Astrocyte (in vitro differentiated cells and primary cell): ENCODE data around the gene SAMD4A.

Source experiments
- EZH2 ChIP-seq: IDR thresholded peaks from 2 replicates; pipeline ENCODE4 v1.6.1; 2012; ENCODE audit warnings: mild to moderate bottlenecking, low read length, inconsistent platforms; ENCODE audit not compliant: insufficient read depth
- TF ChIP-seq, protein P1 (sequence below): IDR thresholded peaks from 2 replicates; pipeline ENCODE4 v1.5.1; 2011; ENCODE audit warnings: low read depth, mild to moderate bottlenecking, inconsistent platforms, low read length, moderate library complexity; ENCODE audit not compliant: insufficient read depth

DNA sequence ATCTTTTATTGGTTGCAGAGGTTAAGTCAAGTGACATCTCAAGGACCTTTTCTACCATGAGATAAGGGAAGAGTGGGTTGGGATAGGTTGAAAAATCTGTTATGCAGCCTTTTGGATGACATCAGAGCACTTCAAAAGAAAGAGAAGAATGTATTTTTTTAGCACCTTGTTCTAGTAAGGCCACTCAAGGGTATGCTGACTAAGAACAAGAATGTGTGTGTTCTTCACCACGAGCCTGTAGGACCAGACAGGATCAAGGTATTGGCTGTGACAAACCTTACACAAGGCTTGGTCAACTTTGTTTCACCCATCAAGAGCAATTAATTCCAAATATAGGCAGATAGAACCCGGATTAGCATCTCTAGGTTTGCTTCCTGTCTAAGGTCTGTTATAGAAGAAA lies 142.5 kb downstream of the SAMD4A start:
- TF ChIP-seq, protein P1, sequence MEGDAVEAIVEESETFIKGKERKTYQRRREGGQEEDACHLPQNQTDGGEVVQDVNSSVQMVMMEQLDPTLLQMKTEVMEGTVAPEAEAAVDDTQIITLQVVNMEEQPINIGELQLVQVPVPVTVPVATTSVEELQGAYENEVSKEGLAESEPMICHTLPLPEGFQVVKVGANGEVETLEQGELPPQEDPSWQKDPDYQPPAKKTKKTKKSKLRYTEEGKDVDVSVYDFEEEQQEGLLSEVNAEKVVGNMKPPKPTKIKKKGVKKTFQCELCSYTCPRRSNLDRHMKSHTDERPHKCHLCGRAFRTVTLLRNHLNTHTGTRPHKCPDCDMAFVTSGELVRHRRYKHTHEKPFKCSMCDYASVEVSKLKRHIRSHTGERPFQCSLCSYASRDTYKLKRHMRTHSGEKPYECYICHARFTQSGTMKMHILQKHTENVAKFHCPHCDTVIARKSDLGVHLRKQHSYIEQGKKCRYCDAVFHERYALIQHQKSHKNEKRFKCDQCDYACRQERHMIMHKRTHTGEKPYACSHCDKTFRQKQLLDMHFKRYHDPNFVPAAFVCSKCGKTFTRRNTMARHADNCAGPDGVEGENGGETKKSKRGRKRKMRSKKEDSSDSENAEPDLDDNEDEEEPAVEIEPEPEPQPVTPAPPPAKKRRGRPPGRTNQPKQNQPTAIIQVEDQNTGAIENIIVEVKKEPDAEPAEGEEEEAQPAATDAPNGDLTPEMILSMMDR, result no peak
- TF ChIP-seq EZH2, result no peak
